ENCODE data around the gene ANGPT4.

GRCh38 chr20:836190-836589, 79.9 kb downstream of the ANGPT4 start:
- no peak for TF ChIP-seq CTCF (IDR thresholded peaks at IDR 0.05)
- TF ChIP-seq POLR2A (IDR thresholded peaks at IDR 0.05) = no peak

Data from transverse colon (tissue), 3 donors.